RPMI7951 (cell line): ENCODE results near the gene OCEL1. TPM values are rescaled to one million over a fixed set of nuclear protein-coding genes. Genes with fewer than 3 reads are reported as not detected.
"Not testable (repeated sequence)": the region's sequence is repeated elsewhere in the genome, so short reads cannot be mapped to it uniquely, and the experiment has no call there.

Source experiments
- DNase-seq: peaks from one replicate; pipeline ENCODE4 v3.0.0-alpha.2; 2012; ENCODE audit warnings: low read depth
- total RNA-seq: library from RNA; depleted of rRNA; stranded (reverse); fragments of >200 nt; shearing (Covaris generic); gene quantifications from 2 replicates; pipeline ENCODE4 v1.2.3, GENCODE V29; 2014; rRNA removed

OCEL1 gene
- total RNA-seq, 1 experiment from 2014 or later: 8.1 TPM

DNA sequence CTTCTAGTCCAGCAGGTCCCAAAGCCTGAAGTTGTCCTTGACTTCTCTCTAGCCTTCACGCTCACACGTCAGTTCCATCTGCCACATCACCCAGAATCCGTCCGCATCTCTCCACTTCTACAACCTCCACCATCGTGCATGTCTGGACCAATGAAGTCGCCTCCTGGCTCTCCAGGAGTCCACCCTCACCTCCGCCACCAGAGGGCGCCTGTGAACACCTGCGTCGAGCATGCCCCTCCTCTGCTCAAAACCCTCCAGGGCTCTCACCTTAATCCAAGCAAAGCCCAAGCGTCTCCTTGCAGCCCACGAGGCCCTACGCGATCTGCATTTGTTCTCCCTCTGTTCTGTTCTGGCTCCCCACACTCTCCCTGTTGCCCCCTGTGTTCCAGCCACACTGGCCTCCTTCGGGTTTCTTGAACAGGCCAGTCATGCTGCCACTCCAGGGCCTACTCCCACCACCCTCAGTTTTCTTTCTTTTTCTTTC lies 34.9 kb downstream of the OCEL1 start:
- peak; percentile 69 for DNase-seq

- no peak for DNase-seq
Measured at GRCh38 chr19:17262557-17262956, 36.5 kb downstream of the OCEL1 start.

DNA sequence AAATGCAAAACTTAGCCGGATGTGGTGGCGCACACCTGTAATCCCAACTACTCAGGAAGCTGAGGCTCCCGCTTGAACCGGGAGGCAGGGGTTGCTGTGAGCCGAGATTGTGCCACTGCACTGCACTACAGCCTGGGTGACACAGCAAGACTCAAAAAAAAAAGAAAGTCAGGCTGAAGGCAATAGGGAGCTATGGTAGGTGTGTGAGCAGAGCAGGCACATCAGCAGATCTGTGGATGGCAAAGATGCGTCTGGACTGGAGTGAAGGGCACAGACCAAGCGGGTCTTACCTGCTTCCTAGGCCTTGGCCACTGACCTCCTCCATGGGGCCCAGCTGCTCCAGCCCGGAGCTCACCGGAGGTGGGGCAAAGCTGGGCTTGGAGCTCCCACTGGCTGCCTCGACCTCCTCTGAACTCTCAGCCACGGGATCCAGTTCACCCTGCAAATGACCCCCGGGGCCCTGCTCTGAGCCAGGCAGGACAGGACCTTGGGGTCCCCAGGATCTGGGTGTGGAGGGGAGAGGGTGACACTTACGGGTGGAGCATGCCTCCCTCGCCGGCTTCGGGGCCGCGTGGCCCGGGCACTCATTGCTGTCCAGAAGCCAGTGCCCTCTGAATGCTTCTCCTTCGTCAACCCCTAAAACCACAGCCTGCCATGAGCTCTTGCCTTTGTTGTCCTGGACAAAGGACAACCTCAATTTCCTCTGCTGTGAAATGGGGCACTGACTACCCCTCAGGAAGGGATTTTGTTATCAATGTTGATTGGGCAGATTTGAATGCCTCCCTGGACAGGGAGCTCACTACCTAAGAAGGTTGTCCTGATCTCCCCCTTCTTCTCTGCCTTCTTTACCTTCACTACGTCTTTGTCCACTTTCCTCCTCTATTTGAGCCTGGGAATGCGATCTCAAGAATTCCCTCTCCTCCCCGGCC lies 38.0 kb downstream of the OCEL1 start:
- DNase-seq: no peak

- no peak for DNase-seq
Measured at GRCh38 chr19:17264641-17264979, 38.6 kb downstream of the OCEL1 start, which contains the start of gene USHBP1. USHBP1 (minus strand) TSS chr19:17264745; CDS start chr19:17264299, 446 bp downstream.

DNA sequence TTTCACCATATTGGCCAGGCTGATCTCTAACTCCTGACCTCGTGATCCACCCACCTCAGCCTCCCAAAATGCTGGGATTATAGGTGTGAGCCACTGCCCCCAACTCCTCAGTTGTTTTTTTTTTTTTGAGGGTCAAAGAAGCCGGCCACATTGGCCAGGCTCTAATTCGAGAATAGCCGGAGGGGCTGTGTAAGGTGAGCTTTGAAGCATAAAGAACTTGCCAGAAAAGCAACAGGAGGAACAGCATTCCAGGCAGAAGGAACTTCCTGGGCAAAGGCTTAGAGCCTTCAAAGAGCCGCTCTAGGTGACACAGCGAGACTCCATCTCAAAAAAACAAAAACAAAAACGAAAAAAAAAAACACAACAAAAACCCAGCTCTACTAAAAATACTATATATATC lies 40.0 kb downstream of the OCEL1 start:
- DNase-seq: no peak

- no peak for DNase-seq
Measured at GRCh38 chr19:17266589-17266974, 40.6 kb downstream of the OCEL1 start.

DNA sequence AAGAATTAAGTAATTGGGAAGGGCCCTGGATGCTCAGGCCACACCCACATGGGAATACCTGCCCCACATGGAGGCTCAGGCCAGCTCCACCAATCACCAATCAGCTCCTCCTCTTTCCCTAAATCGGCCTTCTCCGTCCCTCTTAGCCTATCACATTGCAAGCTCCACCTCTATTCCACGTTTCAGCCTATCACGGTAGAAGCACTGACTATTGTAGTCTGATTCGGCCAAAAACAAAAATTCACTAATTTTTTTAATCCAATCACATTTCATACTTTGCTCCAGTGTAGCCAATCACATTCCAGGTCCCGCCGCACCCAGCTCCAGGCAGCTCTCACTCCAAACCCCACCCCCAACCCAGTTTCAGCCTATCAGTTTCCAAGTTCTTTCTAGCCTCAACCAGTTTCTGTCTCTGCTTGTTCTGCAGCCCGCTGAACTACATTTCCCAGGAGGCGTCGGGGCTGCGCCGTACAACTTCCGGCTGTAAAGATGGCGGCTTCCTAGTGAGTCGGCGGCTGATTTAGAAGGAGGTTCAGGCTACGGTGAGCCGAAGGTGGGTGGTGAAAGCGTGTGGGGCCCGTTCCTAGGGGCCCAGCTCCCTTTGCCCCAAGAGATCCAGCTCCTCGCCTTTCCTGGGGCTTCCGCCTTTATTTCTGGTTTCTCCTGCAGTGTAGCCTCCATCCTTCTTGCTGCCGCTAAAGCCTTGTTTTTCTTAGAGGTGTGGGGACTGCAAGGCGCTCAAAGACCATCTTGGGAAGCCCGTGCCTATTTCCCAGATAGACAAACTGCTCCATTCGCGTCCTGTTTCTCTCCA lies 41.2 kb downstream of the OCEL1 start, which contains the start of gene BABAM1:
Gene BABAM1, plus strand, starts transcription at position 469 of the 814 bp plus-strand sequence. CDS start 1,364 bp downstream, outside the sequence.
- peak; percentile 99 for DNase-seq

- DNase-seq: no peak
Measured at GRCh38 chr19:17268754-17269153, 42.7 kb downstream of the OCEL1 start.

DNA sequence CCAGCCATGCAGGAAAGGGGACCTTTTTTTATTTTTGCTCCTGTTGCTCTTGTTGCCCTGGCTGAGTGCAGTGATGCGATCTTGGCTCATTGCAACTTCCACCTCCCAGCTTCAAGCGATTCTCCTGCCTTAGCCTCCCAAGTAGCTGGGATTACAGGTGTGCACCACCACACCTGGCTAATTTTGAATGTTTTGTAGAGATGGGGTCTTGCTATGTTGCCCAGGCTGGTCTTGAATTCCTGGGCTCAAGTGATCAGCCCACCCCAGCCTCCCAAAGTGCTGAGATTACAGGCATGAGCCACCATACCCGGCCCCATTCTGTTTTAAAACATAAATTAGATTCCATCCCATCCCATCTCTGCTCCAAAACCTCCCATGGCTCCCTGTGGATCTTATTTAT lies 48.9 kb downstream of the OCEL1 start:
- DNase-seq: not testable (repeated sequence)

DNA sequence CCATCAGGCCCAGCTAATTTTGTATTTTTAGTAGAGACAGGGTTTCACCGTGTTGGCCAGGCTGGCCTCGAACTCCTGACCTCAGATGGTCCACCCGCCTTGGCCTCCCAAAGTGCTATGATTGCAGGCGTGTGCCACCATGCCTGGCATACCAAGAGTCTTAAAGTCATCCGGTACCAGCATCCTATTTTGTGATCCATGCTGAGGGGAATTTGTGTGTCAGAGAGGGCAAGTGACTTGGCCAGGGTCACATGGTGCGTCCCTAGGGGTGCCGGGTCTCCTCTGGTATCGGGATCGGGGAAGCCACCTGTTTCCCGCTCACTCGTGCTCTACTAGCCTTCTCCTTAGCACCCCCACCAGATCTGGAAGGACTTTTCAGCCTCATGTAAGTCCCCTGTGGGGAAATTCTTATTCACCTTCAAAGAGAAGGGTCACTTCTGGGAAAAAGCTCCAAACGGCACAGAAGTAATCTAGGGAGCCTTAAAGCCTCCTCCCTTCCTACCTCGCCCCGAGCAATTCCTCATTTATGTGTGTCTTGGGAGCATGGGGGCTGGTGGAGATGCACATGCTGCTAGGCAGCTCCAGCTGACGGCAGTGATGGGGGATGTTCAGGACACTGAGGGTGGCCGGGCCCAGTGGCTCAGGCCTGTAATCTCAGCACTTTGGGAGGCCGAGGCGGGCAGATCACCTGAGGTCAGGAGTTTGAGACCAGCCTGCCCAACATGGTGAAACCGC lies 49.6 kb downstream of the OCEL1 start:
- DNase-seq: no peak

Other genes starting within 250 kb of the OCEL1 start
- gene CPAMD8, start 199.4 kb upstream of the OCEL1 start, total RNA-seq: 2.5 and 2.6 TPM in 2 replicates
- gene HAUS8, start 150.8 kb upstream of the OCEL1 start, total RNA-seq: 13.8 and 15.9 TPM in 2 replicates
- 31.6 and 36.9 TPM in 2 replicates for gene MYO9B, start 150.4 kb upstream of the OCEL1 start, total RNA-seq
- gene USE1, start 10.9 kb upstream of the OCEL1 start, total RNA-seq: 38.6 and 40.6 TPM in 2 replicates
- 29.8 and 43.4 TPM in 2 replicates for gene NR2F6, start 19.7 kb downstream of the OCEL1 start, total RNA-seq
- gene USHBP1, start 38.5 kb downstream of the OCEL1 start, total RNA-seq: not detected in 2 replicates
- 132 and 133 TPM in 2 replicates for gene BABAM1, start 41.2 kb downstream of the OCEL1 start, total RNA-seq
- 1.2 and 1.3 TPM in 2 replicates for gene ANKLE1, start 55.7 kb downstream of the OCEL1 start, total RNA-seq
- 16.5 and 17.9 TPM in 2 replicates for gene ABHD8, start 77.2 kb downstream of the OCEL1 start, total RNA-seq
- 77.3 and 79.5 TPM in 2 replicates for gene MRPL34, start 79.6 kb downstream of the OCEL1 start, total RNA-seq
- 20.2 and 25.9 TPM in 2 replicates for gene DDA1, start 83.3 kb downstream of the OCEL1 start, total RNA-seq
- 2.9 and 3.7 TPM in 2 replicates for gene ANO8, start 108.6 kb downstream of the OCEL1 start, total RNA-seq
- gene GTPBP3, start 111.3 kb downstream of the OCEL1 start, total RNA-seq: 15.4 and 17.7 TPM in 2 replicates
- gene PLVAP, start 151.1 kb downstream of the OCEL1 start, total RNA-seq: not detected in 2 replicates
- not detected in 2 replicates for gene CCDC194, start 168.0 kb downstream of the OCEL1 start, total RNA-seq
- 46.1 and 65.6 TPM in 2 replicates for gene BST2, start 179.4 kb downstream of the OCEL1 start, total RNA-seq
- gene MVB12A, start 193.8 kb downstream of the OCEL1 start, total RNA-seq: 123 and 164 TPM in 2 replicates
- not detected in 2 replicates for gene TMEM221, start 222.4 kb downstream of the OCEL1 start, total RNA-seq
- gene NXNL1, start 234.7 kb downstream of the OCEL1 start, total RNA-seq: not detected in 2 replicates
- 7.9 and 8.7 TPM in 2 replicates for gene SLC27A1, start 244.3 kb downstream of the OCEL1 start, total RNA-seq